Transverse colon (tissue), 3 donors: ENCODE results near the gene MXI1.

Source experiments
- CTCF ChIP-seq, 5 experiments: fragments of 200-600 bp in 3 of 5; fragments of 450-650 bp in 2 of 5; sonication (generic) in 3 of 5; IDR thresholded peaks; 1 replicate in 2 of 5; 2 replicates in 3 of 5; pipeline ENCODE4 v1.5.1; 2016 to 2017; ENCODE audit warnings: antibody characterized with exemption in 5 of 5, inconsistent platforms in 3 of 5, mild to moderate bottlenecking in 2 of 5, moderate library complexity in 1 of 5
- POLR2A ChIP-seq: fragments of 450-650 bp; IDR thresholded peaks from one replicate; pipeline ENCODE4 v1.6.1; 2016; ENCODE audit warnings: antibody characterized with exemption, mild to moderate bottlenecking, moderate library complexity

DNA sequence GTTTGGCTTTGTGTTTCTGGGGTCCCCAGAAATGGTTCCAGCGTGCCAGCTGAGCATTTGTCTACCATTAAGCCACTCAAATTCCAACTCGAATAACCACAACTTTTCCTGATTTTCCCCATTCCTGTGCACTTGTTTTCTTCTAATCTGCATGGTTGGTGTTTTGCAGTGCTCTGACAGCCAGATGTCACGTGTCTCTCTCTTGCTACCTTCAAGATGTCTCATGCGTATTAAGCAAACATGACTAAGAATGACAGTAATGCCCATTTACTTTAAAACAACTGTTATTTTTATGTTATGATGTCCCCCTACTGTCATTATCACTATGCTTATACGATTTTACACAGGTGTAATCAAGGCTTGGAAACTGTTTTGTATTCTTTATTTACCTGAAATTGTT lies 35.2 kb upstream of the MXI1 start:
- no peak for TF ChIP-seq CTCF (IDR thresholded peaks at IDR 0.05)
- no peak for TF ChIP-seq POLR2A
